T-helper 22 cell (primary cell): ENCODE measurements around the gene GNGT1.

Experiments
- DNase-seq: peaks from one replicate; pipeline ENCODE4 v3.0.0-alpha.2; 2020; ENCODE audit warnings: low read depth

The GNGT1 gene

GRCh38 chr7:93906267-93906666, at the start of gene GNGT1:
GNGT1 (plus strand) TSS chr7:93906567; CDS start chr7:93906747, 180 bp downstream.
- no peak for DNase-seq

GRCh38 chr7:93858857-93859256, 47.5 kb upstream of the GNGT1 start:
- DNase-seq = no peak

DNA sequence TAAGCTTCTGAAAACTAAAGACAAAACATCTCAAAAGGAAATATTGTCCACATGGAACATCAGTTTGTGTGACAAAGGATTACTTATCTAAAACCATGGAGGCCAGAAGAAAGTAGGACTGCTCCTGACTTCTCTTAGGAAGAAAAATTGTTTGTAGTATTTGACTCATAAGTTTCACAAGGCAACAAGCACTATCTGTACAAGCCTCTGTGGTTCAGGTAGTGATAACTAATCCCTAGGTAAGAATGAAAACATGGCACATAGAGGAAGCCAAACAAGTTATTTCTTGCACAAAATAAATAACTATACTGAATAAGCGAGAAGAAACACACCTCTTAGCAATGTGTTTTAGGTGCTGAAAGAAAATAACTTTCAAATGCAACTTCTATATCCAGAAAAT, 46.1 kb upstream of the GNGT1 start:
- DNase-seq = no peak

DNA sequence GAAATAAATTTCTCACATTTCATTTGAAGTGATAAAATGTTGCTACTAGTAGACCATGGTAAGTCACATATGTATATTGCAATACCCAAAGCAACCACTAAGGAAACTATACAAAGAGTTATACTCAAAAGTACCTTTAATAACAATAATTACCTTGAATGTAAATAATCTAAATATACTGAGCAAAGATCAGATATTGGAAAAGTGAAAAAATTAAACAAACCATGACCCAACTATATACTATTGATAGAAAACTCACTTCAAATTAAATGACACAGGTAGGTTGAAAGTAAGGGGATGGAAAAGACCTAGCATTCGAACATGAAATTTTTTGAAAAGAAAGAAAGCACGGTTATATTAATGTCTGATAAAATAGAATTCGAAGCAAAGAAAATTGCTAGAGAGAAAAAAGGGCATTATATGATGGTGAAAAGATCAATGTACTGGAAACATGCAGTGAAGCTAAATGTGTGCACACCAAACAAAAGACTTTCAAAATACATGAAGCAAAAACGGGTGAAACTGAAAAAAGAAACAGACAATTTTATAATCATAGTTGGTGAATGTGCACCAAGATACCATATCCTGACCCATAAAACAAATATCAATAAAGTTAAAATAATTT, 44.9 kb upstream of the GNGT1 start:
- no peak for DNase-seq

- DNase-seq = no peak
Measured at GRCh38 chr7:93862651-93863050, 43.7 kb upstream of the GNGT1 start.

GRCh38 chr7:93866886-93867285, 39.5 kb upstream of the GNGT1 start:
- DNase-seq = no peak

DNA sequence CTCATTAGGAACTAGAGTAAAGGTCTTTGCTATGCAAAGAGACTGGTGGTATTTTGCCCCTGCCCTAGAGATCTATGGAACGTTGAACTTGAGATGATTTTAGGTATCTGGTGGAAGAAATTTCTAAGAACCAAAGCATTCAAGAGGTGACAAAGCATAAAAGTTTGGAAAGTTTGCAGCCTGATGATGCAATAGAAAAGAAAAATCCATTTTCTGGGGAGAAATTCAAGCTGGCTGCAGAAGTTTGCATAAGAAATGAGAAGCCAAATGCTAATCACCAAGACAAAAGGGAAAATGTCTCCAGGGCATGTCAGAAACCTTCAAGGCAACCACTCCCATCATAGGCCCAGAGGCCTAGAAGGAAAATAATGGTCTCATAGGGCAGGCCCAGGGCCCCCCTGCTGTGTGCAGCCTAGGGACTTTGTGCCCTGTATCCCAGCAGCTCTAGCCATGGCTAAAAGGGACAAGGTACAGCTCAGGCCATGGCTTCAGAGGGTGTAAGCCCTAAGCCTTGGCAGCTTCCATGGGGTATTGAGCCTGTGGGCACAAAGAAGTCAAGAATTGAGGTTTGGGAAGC, 32.3 kb upstream of the GNGT1 start:
- no peak for DNase-seq

GRCh38 chr7:93877742-93878141, 28.6 kb upstream of the GNGT1 start:
- DNase-seq = no peak

DNA sequence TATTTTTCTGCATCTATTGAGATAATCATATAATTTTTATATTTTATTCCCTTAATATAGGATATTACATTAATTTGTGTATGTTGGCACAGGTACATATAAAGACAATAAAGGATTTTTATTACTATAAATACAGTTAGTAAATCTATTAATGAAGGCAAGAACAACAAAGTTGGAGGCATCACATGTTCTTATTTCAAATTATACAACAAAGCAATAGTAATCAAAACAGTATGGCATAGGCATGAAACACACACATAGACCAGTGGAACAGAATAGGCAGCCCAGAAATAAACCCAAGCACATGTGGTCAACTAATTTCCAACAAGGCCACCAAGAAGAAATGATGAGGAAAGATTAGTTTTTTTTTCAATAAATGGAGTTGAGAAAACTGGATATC, 27.0 kb upstream of the GNGT1 start:
- DNase-seq = no peak

DNA sequence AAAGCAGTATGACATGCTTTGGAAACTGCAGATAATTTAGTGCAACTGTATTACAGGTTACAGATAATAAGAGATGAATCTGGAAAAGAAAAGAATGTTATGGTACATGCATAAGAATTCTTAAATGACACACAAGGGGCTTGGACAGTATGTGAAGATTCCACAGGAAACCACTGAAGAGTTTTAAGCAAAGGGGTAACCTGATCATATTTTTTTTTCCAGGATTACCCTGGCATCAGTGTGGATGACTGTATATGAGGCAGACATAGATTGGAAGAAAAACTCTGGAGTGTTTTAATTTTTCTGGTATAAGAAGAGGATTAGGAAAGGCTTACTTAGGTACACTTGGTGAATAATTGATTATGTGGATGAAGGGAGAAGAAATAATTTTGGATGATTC, 23.9 kb upstream of the GNGT1 start:
- no peak for DNase-seq

- no peak for DNase-seq
Measured at GRCh38 chr7:93883078-93883916, 23.1 kb upstream of the GNGT1 start.

DNA sequence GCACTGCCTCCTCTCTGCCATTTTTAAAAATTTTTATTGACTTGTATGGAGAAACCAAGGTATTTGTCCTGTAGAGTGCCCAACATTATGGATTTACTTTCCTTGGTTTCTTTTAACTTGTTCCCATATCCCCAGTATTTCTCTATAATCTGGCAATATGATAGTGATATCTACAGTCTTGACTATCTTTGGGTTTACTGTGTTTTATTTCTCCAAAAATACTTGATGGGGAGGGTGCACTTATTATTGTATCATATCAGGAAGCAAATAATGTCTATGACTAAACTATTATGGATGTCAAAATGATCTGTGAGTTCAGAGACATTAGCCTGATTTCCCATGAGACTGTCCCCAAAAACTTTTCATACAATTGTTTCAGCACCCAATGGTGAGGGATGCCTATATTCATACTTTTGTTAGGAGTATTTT, 22.4 kb upstream of the GNGT1 start:
- DNase-seq = no peak

DNA sequence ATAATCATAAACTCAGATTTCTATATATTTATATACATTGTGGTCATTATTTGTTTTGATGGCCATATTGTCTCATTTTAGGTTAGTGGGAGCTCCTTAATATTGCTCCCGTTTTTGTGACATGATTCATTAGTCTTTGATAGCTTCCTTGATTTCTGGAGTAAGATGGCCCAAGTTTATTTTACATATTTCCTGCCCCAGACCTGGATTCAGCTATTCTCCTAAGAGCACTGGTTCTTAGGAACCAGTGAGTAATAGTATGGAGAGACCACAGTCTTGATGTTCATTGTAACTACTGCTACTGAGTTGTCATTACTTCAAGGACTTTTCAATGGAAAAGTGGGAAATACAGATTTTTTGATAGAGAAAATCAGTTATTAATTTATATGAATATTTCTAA, 21.8 kb upstream of the GNGT1 start:
- no peak for DNase-seq

DNA sequence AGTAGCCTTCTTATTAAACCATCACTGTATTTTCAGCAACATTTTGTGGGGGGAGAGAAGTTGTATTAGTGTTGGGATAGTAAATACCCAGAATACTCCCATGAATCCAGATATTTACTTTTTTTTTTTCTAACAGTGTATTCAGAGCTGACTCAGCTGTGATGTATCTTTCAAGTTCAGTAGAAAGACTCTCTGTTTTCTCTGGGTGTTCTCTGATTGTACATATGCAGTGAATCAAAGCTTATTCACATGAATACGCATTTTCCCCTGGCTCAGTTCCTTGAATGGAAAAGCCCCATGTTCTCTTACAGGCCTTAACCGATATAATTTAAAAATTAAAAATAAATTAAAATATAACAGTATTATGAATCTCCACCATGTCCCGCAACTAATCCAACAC, 17.1 kb upstream of the GNGT1 start:
- no peak for DNase-seq

DNA sequence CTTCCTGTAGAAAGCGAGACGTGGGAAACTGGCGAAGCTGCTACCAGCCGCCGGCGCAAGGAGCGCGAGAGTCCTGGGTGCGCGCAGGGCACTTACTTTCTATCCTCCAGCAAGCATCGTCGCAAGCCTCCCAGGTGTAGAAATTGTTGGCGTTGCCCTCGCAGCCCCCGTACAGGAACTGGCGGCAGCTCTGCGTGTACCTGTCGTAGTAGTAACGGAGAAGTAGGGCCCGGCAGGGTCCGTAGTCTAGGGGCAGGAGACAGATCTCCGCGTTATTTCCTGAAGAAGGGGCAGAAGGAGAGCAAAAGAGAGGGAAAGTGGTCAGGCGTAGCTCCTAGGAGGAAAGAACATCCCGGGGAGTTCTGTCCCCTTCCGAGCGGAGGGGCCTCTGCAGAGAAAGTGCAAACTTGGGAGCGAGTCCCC, 16.3 kb upstream of the GNGT1 start:
- DNase-seq = no peak

DNA sequence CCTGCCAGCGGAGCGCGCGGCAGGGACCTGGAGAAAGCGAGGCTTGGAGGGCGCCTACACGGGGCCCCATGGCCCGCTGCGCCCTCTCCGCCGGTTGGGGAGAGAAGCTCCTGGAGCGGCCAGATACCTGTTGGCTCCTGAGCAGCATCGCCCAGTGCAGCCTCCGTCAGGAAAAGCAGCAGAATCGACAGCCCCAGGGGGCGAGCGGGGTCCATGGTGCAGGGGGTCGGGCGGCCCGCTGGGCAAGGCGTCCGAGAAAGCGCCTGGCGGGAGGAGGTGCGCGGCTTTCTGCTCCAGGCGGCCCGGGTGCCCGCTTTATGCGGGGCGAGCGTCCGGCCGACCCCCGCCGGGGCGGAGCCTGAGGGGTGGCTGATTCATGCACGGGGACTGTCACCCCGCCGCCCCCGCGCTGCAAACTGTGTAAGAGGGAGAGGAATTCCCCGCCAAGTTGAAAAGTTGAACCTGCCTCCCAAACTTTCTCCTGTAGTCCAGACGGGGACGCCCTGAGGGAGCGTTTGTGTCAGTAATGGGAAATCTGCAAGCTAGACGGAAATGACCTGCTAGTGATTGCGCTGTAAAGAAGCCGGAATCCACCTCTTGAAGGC, 15.8 kb upstream of the GNGT1 start, which contains the start of gene TFPI2:
Gene TFPI2, minus strand, starts transcription at position 290 of the 605 bp plus-strand sequence. Its CDS starts 75 bp downstream, at position 215.
- no peak for DNase-seq

GRCh38 chr7:93894426-93894825, 11.9 kb upstream of the GNGT1 start:
- no peak for DNase-seq

- no peak for DNase-seq
Measured at GRCh38 chr7:93894966-93895640, 11.3 kb upstream of the GNGT1 start.

GRCh38 chr7:93895859-93896600, 10.3 kb upstream of the GNGT1 start:
- no peak for DNase-seq

DNA sequence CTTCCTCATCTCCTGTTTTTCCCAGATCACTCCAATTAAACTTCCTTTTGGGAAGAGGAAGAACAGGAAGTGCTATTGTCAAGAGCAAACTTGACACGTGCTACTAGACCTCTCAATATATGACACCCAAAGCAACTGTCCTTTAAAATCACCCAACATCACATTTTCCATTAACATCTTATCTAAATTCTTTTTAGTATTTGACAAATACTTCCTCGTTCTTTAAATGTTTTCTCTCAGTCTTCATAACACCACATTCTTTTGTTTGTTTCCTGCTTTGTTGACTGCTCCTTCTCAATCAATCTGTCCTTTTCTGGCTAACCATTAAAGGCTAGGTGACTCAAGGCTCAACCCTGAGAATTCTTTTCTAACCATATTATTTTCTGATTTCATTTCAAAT, 8.7 kb upstream of the GNGT1 start:
- no peak for DNase-seq

DNA sequence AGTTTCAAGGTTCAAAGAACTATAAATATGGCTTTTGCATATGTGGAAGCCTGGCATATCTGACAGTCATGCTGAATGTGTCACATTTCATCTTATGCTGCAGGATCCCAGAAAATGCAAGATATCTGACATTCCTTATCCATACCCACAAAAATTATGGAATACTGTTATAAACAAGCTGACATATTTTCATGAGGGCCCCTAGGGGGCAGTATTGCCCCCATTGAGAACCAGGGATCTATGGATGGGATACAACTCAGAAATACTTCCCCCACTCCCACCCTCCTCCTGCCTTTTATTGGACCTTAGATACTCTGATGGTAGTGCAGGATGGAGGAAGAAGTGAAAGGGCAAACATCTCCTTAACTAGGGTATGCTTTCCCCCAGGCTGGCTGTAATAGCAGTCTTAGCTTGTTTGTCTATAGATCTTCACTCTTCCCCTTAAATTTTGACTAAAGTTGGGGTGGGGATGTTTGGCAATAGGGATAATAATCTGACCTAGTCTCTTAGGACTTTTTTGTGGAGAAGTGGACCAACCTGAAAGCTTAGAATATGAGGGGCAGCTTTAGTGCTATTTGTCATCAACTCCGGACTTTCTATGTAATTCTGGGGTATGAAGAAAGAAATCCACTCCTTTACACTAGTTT, 3.5 kb upstream of the GNGT1 start:
- DNase-seq = no peak
